OCI-LY1 (cell line): ENCODE measurements around the gene PPFIA4.

Source experiments
- H2AFZ ChIP-seq: fragments of 200-600 bp; sonication (generic), shearing (Covaris generic); 2 replicates; pipeline ENCODE4 v1.6.0; 2014; ENCODE audit warnings: antibody characterized with exemption, mild to moderate bottlenecking, low read length
- H3F3A ChIP-seq: fragments of 200-600 bp; sonication (generic), shearing (Covaris generic); 2 replicates; pipeline ENCODE4 v1.6.0; 2014; ENCODE audit warnings: mild to moderate bottlenecking, antibody characterized with exemption, low read length, moderate library complexity; ENCODE audit not compliant: insufficient read depth
- H3K27ac ChIP-seq: fragments of 200-600 bp; sonication (generic); 2 replicates; pipeline ENCODE4 v1.5.1; 2014; ENCODE audit warnings: low read length, mixed run types, mild to moderate bottlenecking, low read depth; ENCODE audit not compliant: poor library complexity, severe bottlenecking
- H3K27me3 ChIP-seq: fragments of 200-600 bp; sonication (generic); 2 replicates; pipeline ENCODE4 v1.6.0; 2014; ENCODE audit warnings: antibody characterized with exemption, mild to moderate bottlenecking, low read length, moderate library complexity; ENCODE audit not compliant: insufficient read depth
- H3K36me3 ChIP-seq: fragments of 200-600 bp; sonication (generic); 2 replicates; pipeline ENCODE4 v1.6.1; 2014; ENCODE audit warnings: mild to moderate bottlenecking, antibody characterized with exemption, low read length, moderate library complexity, mixed read lengths; ENCODE audit not compliant: insufficient read depth
- H3K4me1 ChIP-seq: fragments of 200-600 bp; sonication (generic); 2 replicates; pipeline ENCODE4 v1.5.1; 2014; ENCODE audit warnings: mild to moderate bottlenecking, low read length, moderate library complexity; ENCODE audit not compliant: insufficient read depth, severe bottlenecking
- H3K4me2 ChIP-seq: fragments of 200-600 bp; sonication (generic), shearing (Covaris generic); 2 replicates; pipeline ENCODE4 v1.6.1; 2014; ENCODE audit warnings: low read length
- H3K4me3 ChIP-seq: fragments of 200-600 bp; sonication (generic); 2 replicates; pipeline ENCODE4 v1.5.1; 2014; ENCODE audit warnings: low read length, low read depth, mild to moderate bottlenecking, mixed read lengths; ENCODE audit not compliant: poor library complexity, severe bottlenecking
- H3K79me2 ChIP-seq: fragments of 200-600 bp; shearing (Covaris generic); 2 replicates; pipeline ENCODE4 v1.6.1; 2016; ENCODE audit warnings: mixed run types, low read length, mixed read lengths; ENCODE audit not compliant: insufficient read depth
- H3K9ac ChIP-seq: fragments of 200-600 bp; sonication (generic), shearing (Covaris generic); 2 replicates; pipeline ENCODE4 v1.6.1; 2014; ENCODE audit warnings: mild to moderate bottlenecking, low read length, mixed read lengths
- H3K9me2 ChIP-seq: fragments of 200-600 bp; sonication (generic), shearing (Covaris generic); 2 replicates; pipeline ENCODE4 v1.6.1; 2014; ENCODE audit warnings: low read depth, mild to moderate bottlenecking, low read length, mixed read lengths
- H3K9me3 ChIP-seq: fragments of 200-600 bp; shearing (Covaris generic); 2 replicates; pipeline ENCODE4 v1.6.1; 2014; ENCODE audit warnings: low read length, mixed read lengths
- H4K20me1 ChIP-seq: fragments of 200-600 bp; sonication (generic), shearing (Covaris generic); 2 replicates; pipeline ENCODE4 v1.6.0; 2016; ENCODE audit warnings: mild to moderate bottlenecking, low read length; ENCODE audit not compliant: insufficient read depth
- EZH2 ChIP-seq: fragments of 200-600 bp; sonication (generic), shearing (Covaris generic); IDR thresholded peaks from 2 replicates; pipeline ENCODE4 v1.8.0; 2017; ENCODE audit warnings: borderline replicate concordance, mixed run types, mild to moderate bottlenecking, antibody characterized with exemption, low read length, moderate library complexity, mixed read lengths
- TF ChIP-seq, protein P1 (sequence below): fragments of 200-600 bp; sonication (generic), shearing (Covaris generic); IDR thresholded peaks from 2 replicates; pipeline ENCODE4 v1.5.1; 2017; ENCODE audit warnings: mild to moderate bottlenecking, antibody characterized with exemption, low read length, moderate library complexity, mixed read lengths

Gene PPFIA4

GRCh38 chr1:203048086-203048485 lies 21.8 kb downstream of the PPFIA4 start:
- no peaks in the 10 kb centered on the region for H3K79me2 ChIP-seq
- no peaks in the 10 kb centered on the region for H3K4me1 ChIP-seq
- no peaks in the 10 kb centered on the region for H3K36me3 ChIP-seq
- no peaks in the 10 kb centered on the region for H3K9me2 ChIP-seq
- no peak overlapping the region for H3K4me3 ChIP-seq
- H3K4me2 ChIP-seq = no peak overlapping the region
- H3K27me3 ChIP-seq = peaks cover 3% of the 10 kb centered on the region; the same call in 1 of the 2 replicates
- no peaks in the 10 kb centered on the region for H3K9me3 ChIP-seq
- no peak overlapping the region for H3K9ac ChIP-seq
- no peak overlapping the region for H3K27ac ChIP-seq
- no peak for TF ChIP-seq EZH2
- TF ChIP-seq, protein P1, sequence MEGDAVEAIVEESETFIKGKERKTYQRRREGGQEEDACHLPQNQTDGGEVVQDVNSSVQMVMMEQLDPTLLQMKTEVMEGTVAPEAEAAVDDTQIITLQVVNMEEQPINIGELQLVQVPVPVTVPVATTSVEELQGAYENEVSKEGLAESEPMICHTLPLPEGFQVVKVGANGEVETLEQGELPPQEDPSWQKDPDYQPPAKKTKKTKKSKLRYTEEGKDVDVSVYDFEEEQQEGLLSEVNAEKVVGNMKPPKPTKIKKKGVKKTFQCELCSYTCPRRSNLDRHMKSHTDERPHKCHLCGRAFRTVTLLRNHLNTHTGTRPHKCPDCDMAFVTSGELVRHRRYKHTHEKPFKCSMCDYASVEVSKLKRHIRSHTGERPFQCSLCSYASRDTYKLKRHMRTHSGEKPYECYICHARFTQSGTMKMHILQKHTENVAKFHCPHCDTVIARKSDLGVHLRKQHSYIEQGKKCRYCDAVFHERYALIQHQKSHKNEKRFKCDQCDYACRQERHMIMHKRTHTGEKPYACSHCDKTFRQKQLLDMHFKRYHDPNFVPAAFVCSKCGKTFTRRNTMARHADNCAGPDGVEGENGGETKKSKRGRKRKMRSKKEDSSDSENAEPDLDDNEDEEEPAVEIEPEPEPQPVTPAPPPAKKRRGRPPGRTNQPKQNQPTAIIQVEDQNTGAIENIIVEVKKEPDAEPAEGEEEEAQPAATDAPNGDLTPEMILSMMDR = no peak
- no peak overlapping the region for H2AFZ ChIP-seq
- no peaks in the 10 kb centered on the region for H4K20me1 ChIP-seq
- no peaks in the 10 kb centered on the region for H3F3A ChIP-seq

- Histone ChIP-seq H3K9ac (no peak overlapping the region), H3F3A (no peaks in the 10 kb centered on the region), H3K9me2 (no peaks in the 10 kb centered on the region), H3K4me2 (no peak overlapping the region), H2AFZ (no peak overlapping the region), H3K27ac (no peak overlapping the region), H3K27me3 (peaks cover 3% of the 10 kb centered on the region; the same call in 1 of the 2 replicates), H3K79me2 (no peaks in the 10 kb centered on the region), H4K20me1 (no peaks in the 10 kb centered on the region), H3K36me3 (no peaks in the 10 kb centered on the region), H3K4me1 (no peaks in the 10 kb centered on the region), H3K4me3 (no peak overlapping the region), H3K9me3 (no peaks in the 10 kb centered on the region)
- TF ChIP-seq, protein P1 = no peak
- no peak for TF ChIP-seq EZH2
These were observed 22.3 kb downstream of the PPFIA4 start for GRCh38 chr1:203048555-203049051.

- peaks cover 3% of the 10 kb centered on the region; the same call in 1 of the 2 replicates for H3K27me3 ChIP-seq
- H3K27ac ChIP-seq = no peak overlapping the region
- no peaks in the 10 kb centered on the region for H3K4me1 ChIP-seq
- TF ChIP-seq EZH2 = no peak
- TF ChIP-seq, protein P1 = no peak
- H4K20me1 ChIP-seq = no peaks in the 10 kb centered on the region
- no peak overlapping the region for H3K4me2 ChIP-seq
- H3F3A ChIP-seq = no peaks in the 10 kb centered on the region
- H3K9me3 ChIP-seq = no peaks in the 10 kb centered on the region
- H3K9me2 ChIP-seq = no peaks in the 10 kb centered on the region
- H3K36me3 ChIP-seq = no peaks in the 10 kb centered on the region
- H3K9ac ChIP-seq = no peak overlapping the region
- no peak overlapping the region for H3K4me3 ChIP-seq
- H3K79me2 ChIP-seq = no peaks in the 10 kb centered on the region
- no peak overlapping the region for H2AFZ ChIP-seq
These were observed 22.8 kb downstream of the PPFIA4 start for GRCh38 chr1:203049077-203049476.
